ENCODE data around the gene ADCY7. TPM values are rescaled to one million over a fixed set of nuclear protein-coding genes. Genes with fewer than 3 reads are reported as not detected.

The ADCY7 gene
- total and polyA plus RNA-seq, 2 experiments from 2014 or later: 3.9 to 4.4 TPM

DNA sequence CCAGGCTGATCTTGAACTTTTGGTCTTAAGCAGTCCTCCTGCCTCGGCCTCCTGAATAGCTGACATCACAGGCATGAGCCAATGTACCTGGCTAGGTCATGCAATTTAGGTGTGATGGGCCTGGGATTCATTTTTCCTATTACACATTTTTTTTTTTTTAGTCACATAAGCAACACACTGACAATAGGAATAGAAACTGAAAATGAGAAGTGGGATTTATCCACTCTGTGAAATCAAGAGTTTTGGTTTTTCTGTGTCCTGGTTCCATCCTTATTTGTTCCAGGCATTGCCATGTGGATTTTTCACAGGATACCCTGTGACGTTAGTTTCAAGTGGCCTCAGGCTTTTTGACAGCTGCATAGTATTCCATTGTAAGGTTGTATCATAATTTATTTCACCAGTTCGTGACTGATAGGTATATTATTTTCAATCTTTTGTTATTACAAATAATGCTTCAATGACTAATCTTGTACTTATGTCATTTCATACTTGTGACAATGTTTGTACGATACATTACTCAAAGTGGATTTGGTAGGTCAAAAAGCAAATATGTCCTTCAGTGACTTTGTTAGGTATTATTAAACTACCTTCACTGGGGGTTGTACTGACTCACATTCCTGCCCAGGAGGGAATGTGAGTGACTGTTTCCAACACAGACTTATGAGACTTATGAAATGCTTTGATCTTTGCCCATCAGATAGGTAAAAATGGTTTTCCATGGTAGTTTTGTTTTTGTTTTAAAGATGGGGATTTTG is 10.6 kb downstream of the ADCY7 start:
- Histone ChIP-seq H3K27ac (no peak overlapping the region), H3K4me1 (ENCODE audit: insufficient read depth) (no peaks in the 10 kb centered on the region), H3K9me3 (ENCODE audit: low read depth) (no peaks in the 10 kb centered on the region), H2AFZ (no peak overlapping the region), H4K20me1 (ENCODE audit: insufficient read depth, poor library complexity, severe bottlenecking) (no peaks in the 10 kb centered on the region), H3K4me3 (no peak overlapping the region), H3K36me3 (replicated peaks; ENCODE audit: insufficient read depth, low read depth) (no peaks in the 10 kb centered on the region), H3K79me2 (no peaks in the 10 kb centered on the region), H3K4me2 (no peak overlapping the region), H3K9me2 (replicated peaks; ENCODE audit: insufficient read depth) (no peaks in the 10 kb centered on the region), H3K27me3 (no peaks in the 10 kb centered on the region)
- WGBS (ENCODE audit: low lambda C conversion rate, missing lambda C conversion rate): 94% methylated on average over 4 of the region's 4 CpGs
- no peak for TF ChIP-seq EZH2 (IDR thresholded peaks at IDR 0.05; ENCODE audit: borderline replicate concordance)
- TF ChIP-seq EZH2phosphoT487 (IDR thresholded peaks at IDR 0.05; ENCODE audit: low read depth, severe bottlenecking, unreplicated experiment): no peak
- TF ChIP-seq, protein P1, sequence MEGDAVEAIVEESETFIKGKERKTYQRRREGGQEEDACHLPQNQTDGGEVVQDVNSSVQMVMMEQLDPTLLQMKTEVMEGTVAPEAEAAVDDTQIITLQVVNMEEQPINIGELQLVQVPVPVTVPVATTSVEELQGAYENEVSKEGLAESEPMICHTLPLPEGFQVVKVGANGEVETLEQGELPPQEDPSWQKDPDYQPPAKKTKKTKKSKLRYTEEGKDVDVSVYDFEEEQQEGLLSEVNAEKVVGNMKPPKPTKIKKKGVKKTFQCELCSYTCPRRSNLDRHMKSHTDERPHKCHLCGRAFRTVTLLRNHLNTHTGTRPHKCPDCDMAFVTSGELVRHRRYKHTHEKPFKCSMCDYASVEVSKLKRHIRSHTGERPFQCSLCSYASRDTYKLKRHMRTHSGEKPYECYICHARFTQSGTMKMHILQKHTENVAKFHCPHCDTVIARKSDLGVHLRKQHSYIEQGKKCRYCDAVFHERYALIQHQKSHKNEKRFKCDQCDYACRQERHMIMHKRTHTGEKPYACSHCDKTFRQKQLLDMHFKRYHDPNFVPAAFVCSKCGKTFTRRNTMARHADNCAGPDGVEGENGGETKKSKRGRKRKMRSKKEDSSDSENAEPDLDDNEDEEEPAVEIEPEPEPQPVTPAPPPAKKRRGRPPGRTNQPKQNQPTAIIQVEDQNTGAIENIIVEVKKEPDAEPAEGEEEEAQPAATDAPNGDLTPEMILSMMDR (IDR thresholded peaks at IDR 0.05; ENCODE audit: poor library complexity): no peak
- DNase-seq (ENCODE audit: low spot score): no peak

DNA sequence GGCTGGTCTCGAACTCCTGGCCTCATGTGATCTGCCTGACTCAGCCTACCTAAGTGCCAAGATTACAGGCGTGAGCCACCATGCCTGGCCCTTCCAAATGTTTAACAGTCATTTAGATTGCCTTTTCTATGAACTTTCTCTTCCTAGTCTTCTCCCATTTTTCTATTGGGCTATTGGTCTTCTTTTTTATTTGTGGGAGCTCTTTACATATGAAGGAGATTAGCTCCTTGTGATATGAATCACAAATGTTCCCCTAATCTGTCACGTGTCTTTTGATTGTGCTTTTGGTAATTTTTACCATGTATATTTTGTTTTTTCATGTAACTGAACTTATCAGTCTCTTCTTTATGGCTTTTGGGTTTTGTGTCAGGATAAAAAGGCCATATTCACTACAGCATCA is 11.9 kb downstream of the ADCY7 start:
- H3K27ac ChIP-seq: no peak overlapping the region
- WGBS (ENCODE audit: low lambda C conversion rate, missing lambda C conversion rate): 79% methylated on average over 3 of the region's 3 CpGs

DNA sequence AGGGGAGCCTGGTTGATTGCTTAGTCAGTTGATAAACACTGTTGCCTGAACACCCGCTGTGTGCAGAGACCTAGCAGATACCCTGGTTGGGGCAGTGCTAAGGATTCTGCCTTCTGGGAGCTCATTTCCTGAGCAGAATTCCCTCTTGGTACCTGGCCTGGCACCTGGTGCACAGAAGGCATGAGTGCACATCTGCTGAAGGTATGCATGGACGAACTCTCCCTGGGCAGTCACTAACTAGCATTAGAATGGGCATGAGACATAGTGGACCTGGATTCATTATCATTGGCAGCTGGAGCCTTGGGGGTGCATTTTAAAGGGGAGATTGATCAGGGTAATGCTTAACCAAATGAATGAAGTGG is 13.1 kb downstream of the ADCY7 start:
- Histone ChIP-seq H3K9me2 (replicated peaks; ENCODE audit: insufficient read depth) (no peaks in the 10 kb centered on the region), H3K4me2 (no peak overlapping the region), H2AFZ (no peak overlapping the region), H4K20me1 (ENCODE audit: insufficient read depth, poor library complexity, severe bottlenecking) (no peaks in the 10 kb centered on the region), H3K79me2 (no peaks in the 10 kb centered on the region), H3K27ac (no peak overlapping the region), H3K27me3 (no peaks in the 10 kb centered on the region), H3K4me1 (ENCODE audit: insufficient read depth) (peaks cover 2% of the 10 kb centered on the region), H3K9me3 (ENCODE audit: low read depth) (no peaks in the 10 kb centered on the region), H3K4me3 (no peak overlapping the region), H3K36me3 (replicated peaks; ENCODE audit: insufficient read depth, low read depth) (no peaks in the 10 kb centered on the region)
- 89% methylated on average over 2 of the region's 2 CpGs for WGBS (ENCODE audit: low lambda C conversion rate, missing lambda C conversion rate)
- TF ChIP-seq, protein P1 (IDR thresholded peaks at IDR 0.05; ENCODE audit: poor library complexity): no peak
- TF ChIP-seq EZH2 (IDR thresholded peaks at IDR 0.05; ENCODE audit: borderline replicate concordance): no peak
- no peak for TF ChIP-seq EZH2phosphoT487 (IDR thresholded peaks at IDR 0.05; ENCODE audit: low read depth, severe bottlenecking, unreplicated experiment)
- no peak for DNase-seq (ENCODE audit: low spot score)

More for the DNA sequence above, 11.9 kb downstream of the ADCY7 start:
- no peak overlapping the region for H3K4me3 ChIP-seq
- no peaks in the 10 kb centered on the region for H3K27me3 ChIP-seq
- no peak overlapping the region for H2AFZ ChIP-seq
- no peak overlapping the region for H3K4me2 ChIP-seq
- no peaks in the 10 kb centered on the region for H4K20me1 ChIP-seq (ENCODE audit: insufficient read depth, poor library complexity, severe bottlenecking)
- no peaks in the 10 kb centered on the region for H3K9me2 ChIP-seq (replicated peaks; ENCODE audit: insufficient read depth)
- H3K9me3 ChIP-seq (ENCODE audit: low read depth): no peaks in the 10 kb centered on the region
- TF ChIP-seq EZH2 (IDR thresholded peaks at IDR 0.05; ENCODE audit: borderline replicate concordance): no peak
- TF ChIP-seq, protein P1 (IDR thresholded peaks at IDR 0.05; ENCODE audit: poor library complexity): no peak
- no peak for TF ChIP-seq EZH2phosphoT487 (IDR thresholded peaks at IDR 0.05; ENCODE audit: low read depth, severe bottlenecking, unreplicated experiment)
- no peak for DNase-seq (ENCODE audit: low spot score)
- no peaks in the 10 kb centered on the region for H3K79me2 ChIP-seq
- no peaks in the 10 kb centered on the region for H3K36me3 ChIP-seq (replicated peaks; ENCODE audit: insufficient read depth, low read depth)
- peaks cover 2% of the 10 kb centered on the region for H3K4me1 ChIP-seq (ENCODE audit: insufficient read depth)
